Measurements from ENCODE around the gene TMEM101. TPM values are rescaled to one million over a fixed set of nuclear protein-coding genes. Genes with fewer than 3 reads are reported as not detected.
"Not testable (repeated sequence)": the region's sequence is repeated elsewhere in the genome, so short reads cannot be mapped to it uniquely, and the experiment has no call there.

TMEM101 gene
- total and polyA plus RNA-seq, 2 of the 13 experiments (the other 11 are each of a cell fraction or from before 2014, with no cell fraction given) = 72.0 to 100 TPM

DNA sequence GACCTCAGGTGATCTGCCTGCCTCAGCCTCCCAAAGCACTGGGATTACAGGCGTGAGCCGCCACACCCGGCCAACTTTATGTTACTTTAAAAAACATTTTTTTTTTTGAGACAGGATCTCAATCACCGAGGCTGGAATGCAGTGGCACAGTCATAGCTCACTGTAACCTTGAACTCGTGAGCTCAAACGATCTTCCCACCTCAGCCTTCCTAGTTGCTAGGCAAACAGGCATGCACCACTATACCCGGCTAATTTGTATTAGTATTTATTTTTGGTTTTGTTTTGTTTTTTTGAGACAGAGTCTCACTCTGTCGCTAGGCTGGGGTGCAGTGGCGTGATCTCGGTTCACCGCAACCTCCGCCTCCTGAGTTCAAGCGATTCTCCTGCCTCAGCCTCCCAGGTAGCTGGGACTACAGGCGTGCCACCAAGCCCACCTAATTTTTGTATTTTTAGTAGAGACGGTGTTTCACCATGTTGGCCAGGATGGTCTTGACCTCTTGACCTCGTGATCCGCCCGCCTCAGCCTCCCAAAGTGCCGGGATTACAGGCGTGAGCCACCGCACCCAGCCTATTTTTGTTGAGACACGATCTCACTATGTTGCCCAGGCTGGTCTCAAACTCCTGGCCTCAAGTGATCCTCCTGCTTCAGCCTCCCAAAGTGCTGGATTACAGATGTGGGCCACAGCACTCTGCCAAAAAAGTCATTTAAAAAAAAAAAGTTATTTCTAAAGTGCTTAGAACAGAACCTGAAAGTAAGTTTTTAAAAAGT is 42.1 kb downstream of the TMEM101 start (continued):
- peak; percentile 40; the same call in 1 of the 2 replicates for TF ChIP-seq NCOA2 (CRISPR knock-in tag; IDR thresholded peaks at IDR 0.05)
- TF ChIP-seq SOX5 (CRISPR knock-in tag; IDR thresholded peaks at IDR 0.05; ENCODE audit: borderline replicate concordance) = peak; percentile 73
- 0 out of 2 replicates have a peak, but pooled peaks have one; percentile 72 for TF ChIP-seq ZBTB20 (CRISPR knock-in tag; IDR thresholded peaks at IDR 0.05; ENCODE audit: borderline replicate concordance, low read depth)
- TF ChIP-seq ZNF724P (CRISPR knock-in tag; IDR thresholded peaks at IDR 0.05; ENCODE audit: borderline replicate concordance) = peak; percentile 15; the same call in 1 of the 2 replicates
- peak; percentile 75; the same call in 1 of the 2 replicates for TF ChIP-seq MIXL1 (CRISPR knock-in tag; IDR thresholded peaks at IDR 0.05)
- TF ChIP-seq SOX13 (IDR thresholded peaks at IDR 0.05) = not testable (repeated sequence)
- TF ChIP-seq SOX13 (CRISPR knock-in tag; conservative IDR thresholded peaks at IDR 0.05 in 1 of 2, IDR thresholded peaks at IDR 0.05 in 1 of 2) = peak in 1 of 2 experiments; percentile 63; a peak in 2 of 4 replicates
- TF ChIP-seq, protein P1, sequence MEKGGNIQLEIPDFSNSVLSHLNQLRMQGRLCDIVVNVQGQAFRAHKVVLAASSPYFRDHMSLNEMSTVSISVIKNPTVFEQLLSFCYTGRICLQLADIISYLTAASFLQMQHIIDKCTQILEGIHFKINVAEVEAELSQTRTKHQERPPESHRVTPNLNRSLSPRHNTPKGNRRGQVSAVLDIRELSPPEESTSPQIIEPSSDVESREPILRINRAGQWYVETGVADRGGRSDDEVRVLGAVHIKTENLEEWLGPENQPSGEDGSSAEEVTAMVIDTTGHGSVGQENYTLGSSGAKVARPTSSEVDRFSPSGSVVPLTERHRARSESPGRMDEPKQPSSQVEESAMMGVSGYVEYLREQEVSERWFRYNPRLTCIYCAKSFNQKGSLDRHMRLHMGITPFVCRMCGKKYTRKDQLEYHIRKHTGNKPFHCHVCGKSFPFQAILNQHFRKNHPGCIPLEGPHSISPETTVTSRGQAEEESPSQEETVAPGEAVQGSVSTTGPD (CRISPR knock-in tag; IDR thresholded peaks at IDR 0.05) = peak; percentile 37; the same call in 1 of the 2 replicates
- peak; percentile 49; the same call in 1 of the 2 replicates for TF ChIP-seq HDAC2 (CRISPR knock-in tag; IDR thresholded peaks at IDR 0.05)
- TF ChIP-seq, protein P2, sequence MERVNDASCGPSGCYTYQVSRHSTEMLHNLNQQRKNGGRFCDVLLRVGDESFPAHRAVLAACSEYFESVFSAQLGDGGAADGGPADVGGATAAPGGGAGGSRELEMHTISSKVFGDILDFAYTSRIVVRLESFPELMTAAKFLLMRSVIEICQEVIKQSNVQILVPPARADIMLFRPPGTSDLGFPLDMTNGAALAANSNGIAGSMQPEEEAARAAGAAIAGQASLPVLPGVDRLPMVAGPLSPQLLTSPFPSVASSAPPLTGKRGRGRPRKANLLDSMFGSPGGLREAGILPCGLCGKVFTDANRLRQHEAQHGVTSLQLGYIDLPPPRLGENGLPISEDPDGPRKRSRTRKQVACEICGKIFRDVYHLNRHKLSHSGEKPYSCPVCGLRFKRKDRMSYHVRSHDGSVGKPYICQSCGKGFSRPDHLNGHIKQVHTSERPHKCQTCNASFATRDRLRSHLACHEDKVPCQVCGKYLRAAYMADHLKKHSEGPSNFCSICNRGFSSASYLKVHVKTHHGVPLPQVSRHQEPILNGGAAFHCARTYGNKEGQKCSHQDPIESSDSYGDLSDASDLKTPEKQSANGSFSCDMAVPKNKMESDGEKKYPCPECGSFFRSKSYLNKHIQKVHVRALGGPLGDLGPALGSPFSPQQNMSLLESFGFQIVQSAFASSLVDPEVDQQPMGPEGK (CRISPR knock-in tag; IDR thresholded peaks at IDR 0.05) = 0 out of 2 replicates have a peak, but pooled peaks have one; percentile 5
- TF ChIP-seq ZBTB38 (CRISPR knock-in tag; IDR thresholded peaks at IDR 0.05) = peak; percentile 32; the same call in 1 of the 2 replicates
- TF ChIP-seq NR2F1 (CRISPR knock-in tag; IDR thresholded peaks at IDR 0.05) = peak; percentile 41 to 70; a peak in 3 of 4 replicates
- TF ChIP-seq, protein P3, sequence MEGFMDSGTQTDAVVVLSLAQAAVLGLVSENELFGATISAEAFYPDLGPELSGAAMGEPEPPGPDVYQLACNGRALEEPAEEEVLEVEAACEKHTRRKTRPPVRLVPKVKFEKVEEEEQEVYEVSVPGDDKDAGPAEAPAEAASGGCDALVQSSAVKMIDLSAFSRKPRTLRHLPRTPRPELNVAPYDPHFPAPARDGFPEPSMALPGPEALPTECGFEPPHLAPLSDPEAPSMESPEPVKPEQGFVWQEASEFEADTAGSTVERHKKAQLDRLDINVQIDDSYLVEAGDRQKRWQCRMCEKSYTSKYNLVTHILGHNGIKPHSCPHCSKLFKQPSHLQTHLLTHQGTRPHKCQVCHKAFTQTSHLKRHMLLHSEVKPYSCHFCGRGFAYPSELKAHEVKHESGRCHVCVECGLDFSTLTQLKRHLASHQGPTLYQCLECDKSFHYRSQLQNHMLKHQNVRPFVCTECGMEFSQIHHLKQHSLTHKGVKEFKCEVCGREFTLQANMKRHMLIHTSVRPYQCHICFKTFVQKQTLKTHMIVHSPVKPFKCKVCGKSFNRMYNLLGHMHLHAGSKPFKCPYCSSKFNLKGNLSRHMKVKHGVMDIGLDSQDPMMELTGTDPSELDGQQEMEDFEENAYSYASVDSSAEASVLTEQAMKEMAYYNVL (CRISPR knock-in tag; IDR thresholded peaks at IDR 0.05; ENCODE audit: borderline replicate concordance) = peak; percentile 64; the same call in 1 of the 2 replicates
- TF ChIP-seq, protein P4, sequence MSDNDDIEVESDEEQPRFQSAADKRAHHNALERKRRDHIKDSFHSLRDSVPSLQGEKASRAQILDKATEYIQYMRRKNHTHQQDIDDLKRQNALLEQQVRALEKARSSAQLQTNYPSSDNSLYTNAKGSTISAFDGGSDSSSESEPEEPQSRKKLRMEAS (IDR thresholded peaks at IDR 0.05) = peak; percentile 23; the same call in 1 of the 2 replicates
- TF ChIP-seq FOXK2 (IDR thresholded peaks at IDR 0.05) = 0 out of 2 replicates have a peak, but pooled peaks have one; percentile 34
- TF ChIP-seq ZNF556 (CRISPR knock-in tag; IDR thresholded peaks at IDR 0.05; ENCODE audit: borderline replicate concordance) = peak; percentile 40; the same call in 1 of the 2 replicates
- TF ChIP-seq, protein P5, sequence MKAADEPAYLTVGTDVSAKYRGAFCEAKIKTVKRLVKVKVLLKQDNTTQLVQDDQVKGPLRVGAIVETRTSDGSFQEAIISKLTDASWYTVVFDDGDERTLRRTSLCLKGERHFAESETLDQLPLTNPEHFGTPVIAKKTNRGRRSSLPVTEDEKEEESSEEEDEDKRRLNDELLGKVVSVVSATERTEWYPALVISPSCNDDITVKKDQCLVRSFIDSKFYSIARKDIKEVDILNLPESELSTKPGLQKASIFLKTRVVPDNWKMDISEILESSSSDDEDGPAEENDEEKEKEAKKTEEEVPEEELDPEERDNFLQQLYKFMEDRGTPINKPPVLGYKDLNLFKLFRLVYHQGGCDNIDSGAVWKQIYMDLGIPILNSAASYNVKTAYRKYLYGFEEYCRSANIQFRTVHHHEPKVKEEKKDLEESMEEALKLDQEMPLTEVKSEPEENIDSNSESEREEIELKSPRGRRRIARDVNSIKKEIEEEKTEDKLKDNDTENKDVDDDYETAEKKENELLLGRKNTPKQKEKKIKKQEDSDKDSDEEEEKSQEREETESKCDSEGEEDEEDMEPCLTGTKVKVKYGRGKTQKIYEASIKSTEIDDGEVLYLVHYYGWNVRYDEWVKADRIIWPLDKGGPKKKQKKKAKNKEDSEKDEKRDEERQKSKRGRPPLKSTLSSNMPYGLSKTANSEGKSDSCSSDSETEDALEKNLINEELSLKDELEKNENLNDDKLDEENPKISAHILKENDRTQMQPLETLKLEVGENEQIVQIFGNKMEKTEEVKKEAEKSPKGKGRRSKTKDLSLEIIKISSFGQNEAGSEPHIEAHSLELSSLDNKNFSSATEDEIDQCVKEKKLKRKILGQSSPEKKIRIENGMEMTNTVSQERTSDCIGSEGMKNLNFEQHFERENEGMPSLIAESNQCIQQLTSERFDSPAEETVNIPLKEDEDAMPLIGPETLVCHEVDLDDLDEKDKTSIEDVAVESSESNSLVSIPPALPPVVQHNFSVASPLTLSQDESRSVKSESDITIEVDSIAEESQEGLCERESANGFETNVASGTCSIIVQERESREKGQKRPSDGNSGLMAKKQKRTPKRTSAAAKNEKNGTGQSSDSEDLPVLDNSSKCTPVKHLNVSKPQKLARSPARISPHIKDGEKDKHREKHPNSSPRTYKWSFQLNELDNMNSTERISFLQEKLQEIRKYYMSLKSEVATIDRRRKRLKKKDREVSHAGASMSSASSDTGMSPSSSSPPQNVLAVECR (CRISPR knock-in tag; IDR thresholded peaks at IDR 0.05; ENCODE audit: borderline replicate concordance) = peak; percentile 50; the same call in 1 of the 2 replicates
- TF ChIP-seq BCL6 (CRISPR knock-in tag; IDR thresholded peaks at IDR 0.05) = peak; percentile 56

Measured in HepG2 (cell line).